GM23338 (cell line): Measurements from ENCODE around the gene MEGF11. TPM values are rescaled to one million over a fixed set of nuclear protein-coding genes. Genes with fewer than 3 reads are reported as not detected.

Experiments
- ATAC-seq: fragments of 200-7000 bp; cut with Tn5 transposase; 3 replicates; pipeline ENCODE4 v1.9.1; 2020
- DNase-seq: peaks from one replicate; pipeline ENCODE4 v3.0.0-alpha.2; 2015; ENCODE audit warnings: low spot score
- H2AFZ ChIP-seq: fragments of 200-600 bp; sonication (generic); 2 replicates; pipeline ENCODE4 v1.8.0; 2016; ENCODE audit warnings: antibody characterized with exemption, mild to moderate bottlenecking, moderate library complexity
- H3F3A ChIP-seq: fragments of 200-600 bp; sonication (generic); replicated peaks from 2 replicates; pipeline ENCODE4 v1.8.0; 2017; ENCODE audit warnings: antibody characterized with exemption, mixed run types, low read depth
- H3K27ac ChIP-seq: fragments of 200-600 bp; sonication (generic); 2 replicates; pipeline ENCODE4 v1.6.1; 2016; ENCODE audit warnings: low read depth
- H3K27me3 ChIP-seq: fragments of 200-600 bp; sonication (generic); 2 replicates; pipeline ENCODE4 v1.8.0; 2016; ENCODE audit warnings: mild to moderate bottlenecking, mixed run types, moderate library complexity; ENCODE audit not compliant: insufficient read depth
- H3K36me3 ChIP-seq: fragments of 200-600 bp; sonication (generic); 2 replicates; pipeline ENCODE4 v1.8.0; 2016; ENCODE audit warnings: mild to moderate bottlenecking; ENCODE audit not compliant: insufficient read depth
- H3K4me1 ChIP-seq: fragments of 200-600 bp; sonication (generic); 2 replicates; pipeline ENCODE4 v1.8.0; 2016; ENCODE audit warnings: mild to moderate bottlenecking, moderate library complexity; ENCODE audit not compliant: insufficient read depth
- H3K4me2 ChIP-seq: fragments of 200-600 bp; sonication (generic); 2 replicates; pipeline ENCODE4 v1.7.1; 2017; ENCODE audit warnings: mixed run types
- H3K4me3 ChIP-seq: fragments of 200-600 bp; sonication (generic); 2 replicates; pipeline ENCODE4 v1.6.1; 2016; ENCODE audit warnings: mixed run types
- H3K79me2 ChIP-seq: fragments of 200-600 bp; sonication (generic); replicated peaks from 2 replicates; pipeline ENCODE4 v1.8.0; 2017; ENCODE audit warnings: mild to moderate bottlenecking; ENCODE audit not compliant: insufficient read depth
- H3K9me2 ChIP-seq: fragments of 200-600 bp; sonication (generic); 2 replicates; pipeline ENCODE4 v1.8.0; 2017; ENCODE audit not compliant: insufficient read depth
- H4K20me1 ChIP-seq: fragments of 200-600 bp; sonication (generic); replicated peaks from 2 replicates; pipeline ENCODE4 v1.8.0; 2017; ENCODE audit warnings: mild to moderate bottlenecking; ENCODE audit not compliant: insufficient read depth
- H3K27ac Mint-ChIP-seq: 2 replicates; pipeline ENCODE4 v1.8.0; 2020; ENCODE audit warnings: inconsistent platforms, mild to moderate bottlenecking, moderate library complexity, mixed read lengths
- H3K27me3 Mint-ChIP-seq: 3 replicates; pipeline ENCODE4 v1.8.0; 2022; ENCODE audit warnings: low read depth, mild to moderate bottlenecking, moderate library complexity, mixed read lengths, inconsistent platforms; ENCODE audit not compliant: insufficient read depth, poor library complexity
- H3K36me3 Mint-ChIP-seq: 3 replicates; pipeline ENCODE4 v1.8.0; 2021; ENCODE audit warnings: low read depth, mild to moderate bottlenecking, inconsistent platforms, moderate library complexity, mixed read lengths
- H3K4me1 Mint-ChIP-seq: 3 replicates; pipeline ENCODE4 v1.8.0; 2020; ENCODE audit warnings: mild to moderate bottlenecking, inconsistent platforms, mixed read lengths
- H3K4me3 Mint-ChIP-seq: 3 replicates; pipeline ENCODE4 v1.8.0; 2021; ENCODE audit warnings: moderate library complexity, mild to moderate bottlenecking, inconsistent platforms, mixed read lengths
- H3K9me3 Mint-ChIP-seq: 3 replicates; pipeline ENCODE4 v1.8.0; 2020; ENCODE audit warnings: moderate library complexity, mild to moderate bottlenecking, inconsistent platforms, mixed read lengths
- CREB1 ChIP-seq: fragments of 250-450 bp; sonication (Bioruptor Pico); IDR thresholded peaks from 2 replicates; pipeline ENCODE4 v1.5.0; 2020; ENCODE audit warnings: low read depth, mild to moderate bottlenecking, moderate library complexity
- ETS1 ChIP-seq: IDR thresholded peaks from 2 replicates; pipeline ENCODE4 v1.6.1; 2016; ENCODE audit warnings: antibody characterized with exemption
- EZH2 ChIP-seq: fragments of 200-600 bp; sonication (generic); IDR thresholded peaks from one replicate; pipeline ENCODE4 v1.8.0; 2017; ENCODE audit warnings: antibody characterized with exemption, mild to moderate bottlenecking, low read depth; ENCODE audit not compliant: unreplicated experiment
- EZH2phosphoT487 ChIP-seq: fragments of 200-600 bp; sonication (generic); IDR thresholded peaks from one replicate; pipeline ENCODE4 v1.8.1; 2018; ENCODE audit warnings: antibody characterized with exemption; ENCODE audit not compliant: unreplicated experiment
- JUNB ChIP-seq: IDR thresholded peaks from one replicate; pipeline ENCODE4 v1.6.1; 2016; ENCODE audit warnings: antibody characterized with exemption; ENCODE audit not compliant: unreplicated experiment
- NANOG ChIP-seq: IDR thresholded peaks from 2 replicates; pipeline ENCODE4 v1.6.1; 2016; ENCODE audit warnings: antibody characterized with exemption, borderline replicate concordance
- POLR2AphosphoS5 ChIP-seq: IDR thresholded peaks from 2 replicates; pipeline ENCODE4 v1.6.1; 2016; ENCODE audit warnings: antibody characterized with exemption, low read depth
- STAT1 ChIP-seq: IDR thresholded peaks from one replicate; pipeline ENCODE4 v1.6.1; 2016; ENCODE audit warnings: antibody characterized with exemption; ENCODE audit not compliant: unreplicated experiment
- ZNF114 ChIP-seq: fragments of 250-450 bp; sonication (Bioruptor Pico); IDR thresholded peaks from 2 replicates; pipeline ENCODE4 v1.5.0; 2020; ENCODE audit warnings: mild to moderate bottlenecking, moderate library complexity
- ZNF331 ChIP-seq: fragments of 250-450 bp; sonication (Bioruptor Pico); IDR thresholded peaks from 2 replicates; pipeline ENCODE4 v1.5.0; 2020; ENCODE audit warnings: low read depth, mild to moderate bottlenecking, moderate library complexity
- ZNF462 ChIP-seq: fragments of 250-450 bp; sonication (Bioruptor Pico); IDR thresholded peaks from 2 replicates; pipeline ENCODE4 v1.5.0; 2020; ENCODE audit warnings: mild to moderate bottlenecking, moderate library complexity
- polyA plus RNA-seq: library from polyadenylated mRNA; unstranded; fragments of >200 nt; fragmentation: Nextera tagmentation; extraction: Ambion mirVana; gene quantifications from 2 replicates; pipeline ENCODE4 v1.2.1, GENCODE V29; 2016
- total RNA-seq: library from RNA; depleted of rRNA; stranded (reverse); fragments of >200 nt; shearing (Covaris generic); gene quantifications from 2 replicates; pipeline ENCODE4 v1.2.3, GENCODE V29; 2014
- TF ChIP-seq, protein P1 (sequence below), 2 experiments: fragments of 200-600 bp in 1 of 2; sonication (generic) in 1 of 2; conservative IDR thresholded peaks; 2 replicates each; pipeline versions ENCODE4 v1.5.1 to v1.6.1; 2016 to 2017; ENCODE audit warnings: antibody characterized with exemption in 2 of 2, low read depth in 2 of 2, mild to moderate bottlenecking in 2 of 2, moderate library complexity in 1 of 2
- TF ChIP-seq, protein P2 (sequence below): IDR thresholded peaks from one replicate; pipeline ENCODE4 v1.6.1; 2018; ENCODE audit warnings: antibody characterized with exemption; ENCODE audit not compliant: unreplicated experiment

MEGF11 gene
- total and polyA plus RNA-seq, 2 experiments from 2014 or later = 1.3 to 1.9 TPM

GRCh38 chr15:65900488-65900887, 353.1 kb downstream of the MEGF11 start:
- H3K27ac Mint-ChIP-seq = no peak overlapping the region
- Histone ChIP-seq H3K27me3 (no peaks in the 10 kb centered on the region), H3K4me1 (no peaks in the 10 kb centered on the region; the same call in 1 of the 2 replicates), H3K4me2 (no peak overlapping the region), H2AFZ (no peak overlapping the region), H3K9me2 (no peaks in the 10 kb centered on the region), H3F3A (no peaks in the 10 kb centered on the region), H3K36me3 (peaks cover 15% of the 10 kb centered on the region), H3K27ac (no peak overlapping the region; the same call in 1 of the 2 replicates), H3K4me3 (no peak overlapping the region), H4K20me1 (peaks cover 18% of the 10 kb centered on the region), H3K79me2 (no peaks in the 10 kb centered on the region)
- no peak for DNase-seq
- H3K27me3 Mint-ChIP-seq = no peaks in the 10 kb centered on the region
- peaks cover 15% of the 10 kb centered on the region; the same call in 2 of the 3 replicates for H3K36me3 Mint-ChIP-seq
- no peaks in the 10 kb centered on the region for H3K9me3 Mint-ChIP-seq
- H3K4me1 Mint-ChIP-seq = peaks cover 27% of the 10 kb centered on the region
- H3K4me3 Mint-ChIP-seq = no peak overlapping the region
- TF ChIP-seq, protein P1, sequence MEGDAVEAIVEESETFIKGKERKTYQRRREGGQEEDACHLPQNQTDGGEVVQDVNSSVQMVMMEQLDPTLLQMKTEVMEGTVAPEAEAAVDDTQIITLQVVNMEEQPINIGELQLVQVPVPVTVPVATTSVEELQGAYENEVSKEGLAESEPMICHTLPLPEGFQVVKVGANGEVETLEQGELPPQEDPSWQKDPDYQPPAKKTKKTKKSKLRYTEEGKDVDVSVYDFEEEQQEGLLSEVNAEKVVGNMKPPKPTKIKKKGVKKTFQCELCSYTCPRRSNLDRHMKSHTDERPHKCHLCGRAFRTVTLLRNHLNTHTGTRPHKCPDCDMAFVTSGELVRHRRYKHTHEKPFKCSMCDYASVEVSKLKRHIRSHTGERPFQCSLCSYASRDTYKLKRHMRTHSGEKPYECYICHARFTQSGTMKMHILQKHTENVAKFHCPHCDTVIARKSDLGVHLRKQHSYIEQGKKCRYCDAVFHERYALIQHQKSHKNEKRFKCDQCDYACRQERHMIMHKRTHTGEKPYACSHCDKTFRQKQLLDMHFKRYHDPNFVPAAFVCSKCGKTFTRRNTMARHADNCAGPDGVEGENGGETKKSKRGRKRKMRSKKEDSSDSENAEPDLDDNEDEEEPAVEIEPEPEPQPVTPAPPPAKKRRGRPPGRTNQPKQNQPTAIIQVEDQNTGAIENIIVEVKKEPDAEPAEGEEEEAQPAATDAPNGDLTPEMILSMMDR (conservative IDR thresholded peaks at IDR 0.05; ENCODE audit: low read depth in 2 of 2) = no peak
- TF ChIP-seq POLR2AphosphoS5 (no peak), STAT1 (no peak), ZNF462 (no peak), EZH2 (no peak), JUNB (no peak), ZNF331 (CRISPR knock-in tag) (no peak), ZNF114 (CRISPR knock-in tag) (no peak), EZH2phosphoT487 (no peak), CREB1 (no peak), ETS1 (no peak), NANOG (no peak)
- TF ChIP-seq, protein P2, sequence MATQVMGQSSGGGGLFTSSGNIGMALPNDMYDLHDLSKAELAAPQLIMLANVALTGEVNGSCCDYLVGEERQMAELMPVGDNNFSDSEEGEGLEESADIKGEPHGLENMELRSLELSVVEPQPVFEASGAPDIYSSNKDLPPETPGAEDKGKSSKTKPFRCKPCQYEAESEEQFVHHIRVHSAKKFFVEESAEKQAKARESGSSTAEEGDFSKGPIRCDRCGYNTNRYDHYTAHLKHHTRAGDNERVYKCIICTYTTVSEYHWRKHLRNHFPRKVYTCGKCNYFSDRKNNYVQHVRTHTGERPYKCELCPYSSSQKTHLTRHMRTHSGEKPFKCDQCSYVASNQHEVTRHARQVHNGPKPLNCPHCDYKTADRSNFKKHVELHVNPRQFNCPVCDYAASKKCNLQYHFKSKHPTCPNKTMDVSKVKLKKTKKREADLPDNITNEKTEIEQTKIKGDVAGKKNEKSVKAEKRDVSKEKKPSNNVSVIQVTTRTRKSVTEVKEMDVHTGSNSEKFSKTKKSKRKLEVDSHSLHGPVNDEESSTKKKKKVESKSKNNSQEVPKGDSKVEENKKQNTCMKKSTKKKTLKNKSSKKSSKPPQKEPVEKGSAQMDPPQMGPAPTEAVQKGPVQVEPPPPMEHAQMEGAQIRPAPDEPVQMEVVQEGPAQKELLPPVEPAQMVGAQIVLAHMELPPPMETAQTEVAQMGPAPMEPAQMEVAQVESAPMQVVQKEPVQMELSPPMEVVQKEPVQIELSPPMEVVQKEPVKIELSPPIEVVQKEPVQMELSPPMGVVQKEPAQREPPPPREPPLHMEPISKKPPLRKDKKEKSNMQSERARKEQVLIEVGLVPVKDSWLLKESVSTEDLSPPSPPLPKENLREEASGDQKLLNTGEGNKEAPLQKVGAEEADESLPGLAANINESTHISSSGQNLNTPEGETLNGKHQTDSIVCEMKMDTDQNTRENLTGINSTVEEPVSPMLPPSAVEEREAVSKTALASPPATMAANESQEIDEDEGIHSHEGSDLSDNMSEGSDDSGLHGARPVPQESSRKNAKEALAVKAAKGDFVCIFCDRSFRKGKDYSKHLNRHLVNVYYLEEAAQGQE = no peak
- no peak for ATAC-seq
